WERI-Rb-1 (cell line): ENCODE results near the gene IGSF3.
A peak's percentile ranks its signal among the peaks of the same experiment; 100 is the strongest.
"Not testable (repeated sequence)": the region's sequence is repeated elsewhere in the genome, so short reads cannot be mapped to it uniquely, and the experiment has no call there.

ENCODE experiments used
- DNase-seq: peaks from one replicate; pipeline ENCODE4 v3.0.0-alpha.2; 2020
- H3K27ac ChIP-seq: fragments of 250-450 bp; sonication (Bioruptor Pico); 2 replicates; pipeline ENCODE4 v1.5.1; 2020; ENCODE audit warnings: mild to moderate bottlenecking, moderate library complexity
- H3K27me3 ChIP-seq: fragments of 250-450 bp; sonication (Bioruptor Pico); 2 replicates; pipeline ENCODE4 v1.5.1; 2021; ENCODE audit warnings: mild to moderate bottlenecking, low read depth, moderate library complexity; ENCODE audit not compliant: insufficient read depth, severe bottlenecking
- H3K36me3 ChIP-seq: fragments of 250-450 bp; sonication (Bioruptor Pico); 2 replicates; pipeline ENCODE4 v1.5.1; 2020; ENCODE audit warnings: mild to moderate bottlenecking, moderate library complexity
- H3K4me3 ChIP-seq: 2 replicates; pipeline ENCODE4 v1.5.1; 2011; ENCODE audit warnings: low read depth, mild to moderate bottlenecking, control low read depth, low read length
- H3K9me3 ChIP-seq: fragments of 250-450 bp; sonication (Bioruptor Pico); 2 replicates; pipeline ENCODE4 v1.5.1; 2021; ENCODE audit warnings: mild to moderate bottlenecking, moderate library complexity; ENCODE audit not compliant: severe bottlenecking

The IGSF3 gene

DNA sequence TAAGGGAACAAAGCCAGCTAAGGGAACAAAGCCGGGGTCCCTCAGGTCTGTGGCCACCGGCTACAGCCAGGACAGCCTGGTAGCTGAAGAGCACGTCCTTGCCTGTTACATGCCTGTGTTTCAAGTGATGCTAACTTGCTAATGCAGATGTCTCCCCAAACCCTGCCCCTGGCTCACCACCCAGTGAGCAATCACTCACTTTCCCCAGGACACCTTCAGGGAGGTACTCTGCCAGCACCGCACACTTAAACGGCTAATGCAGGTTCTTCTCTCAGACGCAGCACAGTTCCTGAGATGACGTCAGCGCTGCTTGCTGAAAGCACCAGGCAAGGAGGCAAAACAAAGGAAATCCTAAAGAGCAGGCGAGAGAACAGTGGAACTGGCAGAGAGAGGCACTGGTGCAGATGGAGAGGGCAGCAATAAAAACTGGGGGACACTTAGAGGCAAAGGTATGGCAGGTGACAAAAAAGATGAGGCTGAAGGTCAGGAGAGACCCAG lies 20.8 kb downstream of the IGSF3 start:
- H3K27ac ChIP-seq, result not testable (repeated sequence)

DNA sequence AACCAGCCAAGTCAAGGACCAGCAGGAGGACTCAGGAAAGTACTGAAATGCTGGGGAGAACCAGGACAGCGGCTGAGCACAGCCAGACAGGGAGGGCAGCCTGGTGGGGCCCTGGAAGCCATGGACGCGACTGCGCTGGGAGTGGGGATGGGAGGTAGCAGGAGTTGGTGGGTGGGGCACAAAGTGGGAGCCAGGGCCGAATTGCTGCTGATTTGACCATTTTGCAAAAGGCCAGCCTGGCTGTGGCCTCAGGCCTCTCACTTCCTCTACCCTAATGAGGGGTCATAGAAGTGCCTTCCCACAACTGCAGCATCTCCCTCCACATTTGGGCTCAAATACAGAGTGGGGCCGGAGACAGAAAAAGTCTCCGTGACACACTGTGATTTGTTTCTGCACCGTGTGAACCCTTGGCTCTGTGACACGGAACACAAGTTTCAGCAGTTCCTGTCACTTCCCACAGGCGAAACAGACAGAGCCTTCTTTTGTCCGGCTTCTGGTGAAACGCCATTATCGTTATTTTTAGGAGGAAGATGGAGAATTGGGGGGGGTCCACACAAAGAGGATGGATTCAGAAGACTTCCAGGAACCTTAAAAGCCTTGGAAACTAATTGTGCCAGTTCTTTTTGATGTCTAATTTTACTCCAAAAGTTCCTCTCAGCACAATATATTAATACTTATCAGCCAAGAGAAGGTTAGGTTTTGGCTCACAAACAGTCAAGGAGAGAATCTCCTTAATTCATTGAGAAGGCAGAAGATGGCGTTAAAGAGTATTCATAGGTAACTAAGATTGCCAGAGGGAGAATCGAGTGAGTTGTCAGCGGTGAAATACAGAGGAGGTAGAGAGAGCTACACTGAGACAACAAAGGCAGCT lies 21.5 kb downstream of the IGSF3 start:
- not testable (repeated sequence) for H3K36me3 ChIP-seq, H3K27ac ChIP-seq, H3K9me3 ChIP-seq, DNase-seq, H3K4me3 ChIP-seq, H3K27me3 ChIP-seq

More for the DNA sequence above, 20.8 kb downstream of the IGSF3 start:
- H3K27me3 ChIP-seq, DNase-seq, H3K4me3 ChIP-seq, H3K36me3 ChIP-seq, H3K9me3 ChIP-seq: not testable (repeated sequence)

DNA sequence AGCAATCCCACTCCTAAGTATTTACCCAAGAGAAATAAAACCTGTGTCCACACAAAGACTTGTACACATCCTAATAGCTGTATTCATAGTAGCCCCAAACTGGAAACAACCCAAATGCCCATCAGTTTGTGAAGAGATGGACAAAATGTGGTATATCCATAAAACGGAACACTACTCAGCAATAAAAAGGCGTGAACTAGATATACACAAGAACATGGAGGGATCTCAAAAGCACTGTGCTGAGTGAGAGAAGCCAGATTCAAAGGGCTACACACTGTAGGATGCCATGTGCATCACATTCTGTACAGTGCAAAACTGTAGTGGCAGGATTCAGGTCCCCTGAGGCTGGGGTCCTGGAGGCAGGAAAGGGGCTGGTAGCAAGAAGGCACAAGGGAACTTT lies 22.5 kb downstream of the IGSF3 start:
- H3K4me3 ChIP-seq, DNase-seq, H3K9me3 ChIP-seq, H3K27me3 ChIP-seq, H3K27ac ChIP-seq, H3K36me3 ChIP-seq: not testable (repeated sequence)

DNA sequence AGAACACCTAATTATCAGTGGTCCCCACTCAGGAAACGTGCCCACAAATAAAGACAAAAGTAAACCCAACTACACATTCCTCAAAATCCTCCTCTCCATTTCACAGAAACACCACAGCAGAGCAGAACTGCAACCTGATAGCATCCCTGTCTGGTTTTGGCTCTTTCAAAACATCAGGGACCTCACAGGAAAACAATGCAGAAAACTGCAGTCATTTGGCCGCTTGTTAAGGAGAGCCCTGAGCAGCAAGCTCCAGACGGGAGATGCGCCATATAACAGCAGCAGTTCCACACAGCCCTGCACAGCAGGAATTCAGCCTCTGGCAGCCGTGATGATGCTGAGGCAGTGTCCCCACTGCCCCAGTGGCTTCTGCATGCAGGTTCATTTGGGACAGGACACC lies 23.4 kb downstream of the IGSF3 start:
- H3K36me3 ChIP-seq, DNase-seq, H3K9me3 ChIP-seq: not testable (repeated sequence)

DNA sequence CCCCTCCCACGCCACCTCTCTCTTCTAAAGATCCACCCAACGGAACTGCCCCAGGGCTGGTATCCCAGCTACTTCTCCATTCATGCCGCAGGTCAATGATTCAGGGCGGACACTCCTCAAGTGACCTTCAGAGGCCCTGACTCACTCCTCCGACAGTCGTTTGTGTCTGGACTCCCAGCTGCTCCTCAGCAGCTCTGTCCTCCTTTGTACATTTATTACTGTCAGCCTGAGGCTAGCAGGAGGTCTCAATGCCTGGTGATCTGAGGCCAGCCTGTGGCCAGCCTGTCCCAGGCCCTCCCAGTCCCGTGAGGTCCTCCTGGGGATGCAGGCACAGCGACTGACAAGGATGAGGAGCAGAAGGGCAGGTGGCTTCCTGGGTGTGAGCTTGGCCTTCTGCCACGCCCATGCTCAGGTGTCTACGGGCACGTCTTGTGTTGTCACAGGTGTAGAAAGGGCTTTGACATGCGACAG lies 24.2 kb downstream of the IGSF3 start:
- not testable (repeated sequence) for H3K27me3 ChIP-seq, H3K9me3 ChIP-seq, H3K27ac ChIP-seq, H3K4me3 ChIP-seq, DNase-seq, H3K36me3 ChIP-seq

More for the DNA sequence above, 23.4 kb downstream of the IGSF3 start:
- H3K27me3 ChIP-seq, H3K27ac ChIP-seq, H3K4me3 ChIP-seq: not testable (repeated sequence)

DNA sequence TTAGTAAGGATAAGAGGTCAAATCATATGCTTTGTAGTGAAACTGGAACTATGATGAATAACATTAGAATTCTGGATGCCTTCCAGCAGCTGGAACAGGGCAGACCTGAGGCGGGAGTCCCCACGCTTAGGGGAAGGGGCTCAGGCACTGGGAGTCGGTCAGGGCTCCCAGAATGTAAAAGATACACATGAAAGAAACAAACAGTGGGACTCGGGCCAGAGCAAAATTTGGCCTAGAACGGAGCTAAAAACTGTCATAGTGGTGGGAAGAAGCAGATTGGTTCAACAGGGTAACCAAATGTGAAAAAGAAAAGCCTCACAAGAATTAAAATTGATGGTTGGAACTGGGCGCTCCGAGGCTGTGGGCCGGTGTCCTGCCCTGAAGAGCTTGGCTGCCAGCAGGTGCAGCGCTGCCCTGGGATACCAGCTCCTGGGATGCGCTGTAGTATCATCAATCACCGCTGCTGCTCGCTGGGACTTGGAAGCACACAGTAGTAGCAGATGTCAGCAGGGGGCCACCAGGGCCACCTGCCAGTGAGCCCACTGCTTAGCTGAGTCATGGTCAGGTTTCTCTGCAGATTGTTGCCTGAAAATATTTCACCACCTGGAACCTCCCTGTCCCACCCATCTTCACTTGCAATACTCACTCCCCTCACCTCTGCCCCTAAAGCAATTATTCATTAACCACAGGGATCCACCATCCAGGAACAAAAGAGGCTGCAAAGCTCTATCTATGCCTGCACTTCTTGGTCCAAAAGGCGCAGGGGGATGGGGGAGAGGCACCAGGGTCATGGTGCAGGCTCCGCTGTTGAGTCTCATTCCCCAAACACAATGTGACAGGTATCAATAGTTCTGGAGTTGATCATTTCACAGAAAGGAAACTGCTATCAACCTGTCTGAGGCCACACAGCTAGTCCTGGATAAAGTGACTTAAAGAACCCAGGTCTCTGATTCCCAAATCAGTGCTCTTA lies 24.9 kb downstream of the IGSF3 start:
- not testable (repeated sequence) for H3K27me3 ChIP-seq, H3K36me3 ChIP-seq, H3K9me3 ChIP-seq, H3K27ac ChIP-seq, H3K4me3 ChIP-seq
- peak; percentile 58 for DNase-seq

DNA sequence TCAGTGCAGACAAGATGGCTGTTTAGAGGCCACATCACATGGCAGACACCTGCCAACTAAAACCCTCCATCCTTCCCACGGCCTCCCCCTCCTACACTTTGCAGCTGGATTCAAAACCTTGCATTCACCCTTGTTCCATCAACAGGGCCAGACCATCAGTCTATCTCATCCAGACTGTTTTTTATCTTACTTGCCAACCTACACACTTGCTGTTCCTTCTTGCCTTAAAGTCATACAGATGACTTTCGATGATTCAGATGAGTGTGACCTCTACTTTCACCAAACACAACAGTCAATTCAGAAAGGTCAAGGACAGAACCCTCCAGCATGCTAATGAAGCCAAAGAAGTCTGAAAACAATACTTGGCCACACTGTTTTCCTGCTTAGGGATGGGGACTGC lies 29.9 kb downstream of the IGSF3 start:
- not testable (repeated sequence) for H3K4me3 ChIP-seq, H3K9me3 ChIP-seq, H3K36me3 ChIP-seq, H3K27ac ChIP-seq, H3K27me3 ChIP-seq, DNase-seq

DNA sequence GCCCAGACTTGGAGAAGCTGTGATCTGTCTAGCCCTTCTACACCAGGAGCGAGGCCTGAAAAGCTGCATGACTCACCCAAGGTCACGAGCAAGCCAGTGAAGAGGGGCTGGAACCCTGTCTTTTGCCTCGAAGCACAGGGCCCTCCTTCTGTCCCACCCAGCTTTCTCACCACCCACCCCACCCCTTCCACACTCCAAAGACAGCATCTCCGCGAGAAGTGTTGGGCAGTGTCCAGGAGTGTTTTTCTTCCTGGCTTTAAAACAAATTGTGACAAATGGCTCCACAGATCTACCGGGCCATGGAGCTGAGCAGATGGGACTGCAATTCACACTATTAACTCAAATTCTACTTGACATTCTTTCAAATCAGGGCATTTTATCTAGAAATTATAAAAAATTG lies 30.9 kb downstream of the IGSF3 start:
- not testable (repeated sequence) for H3K27ac ChIP-seq, H3K36me3 ChIP-seq, DNase-seq, H3K27me3 ChIP-seq, H3K4me3 ChIP-seq, H3K9me3 ChIP-seq

DNA sequence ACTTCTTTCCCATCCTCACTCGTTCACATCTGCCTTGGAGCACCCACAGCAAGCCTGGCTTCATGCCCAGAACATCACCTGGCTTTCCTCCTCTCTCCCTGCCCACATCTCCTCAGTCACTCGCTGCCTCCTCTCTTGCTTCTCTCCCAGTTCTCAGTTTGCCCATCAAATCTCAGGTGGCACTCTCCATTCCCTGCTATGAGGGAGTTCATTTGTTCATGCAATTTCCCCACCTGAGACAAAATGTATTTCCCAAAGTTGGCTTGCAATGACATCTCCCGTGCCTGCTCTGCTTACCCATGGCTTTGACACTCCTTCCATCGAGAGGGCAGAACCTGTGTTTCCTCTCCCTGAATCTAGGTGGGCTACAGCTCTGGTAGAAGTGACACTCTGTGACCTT lies 33.1 kb downstream of the IGSF3 start:
- not testable (repeated sequence) for H3K4me3 ChIP-seq, H3K27me3 ChIP-seq, H3K9me3 ChIP-seq, H3K27ac ChIP-seq, H3K36me3 ChIP-seq, DNase-seq

DNA sequence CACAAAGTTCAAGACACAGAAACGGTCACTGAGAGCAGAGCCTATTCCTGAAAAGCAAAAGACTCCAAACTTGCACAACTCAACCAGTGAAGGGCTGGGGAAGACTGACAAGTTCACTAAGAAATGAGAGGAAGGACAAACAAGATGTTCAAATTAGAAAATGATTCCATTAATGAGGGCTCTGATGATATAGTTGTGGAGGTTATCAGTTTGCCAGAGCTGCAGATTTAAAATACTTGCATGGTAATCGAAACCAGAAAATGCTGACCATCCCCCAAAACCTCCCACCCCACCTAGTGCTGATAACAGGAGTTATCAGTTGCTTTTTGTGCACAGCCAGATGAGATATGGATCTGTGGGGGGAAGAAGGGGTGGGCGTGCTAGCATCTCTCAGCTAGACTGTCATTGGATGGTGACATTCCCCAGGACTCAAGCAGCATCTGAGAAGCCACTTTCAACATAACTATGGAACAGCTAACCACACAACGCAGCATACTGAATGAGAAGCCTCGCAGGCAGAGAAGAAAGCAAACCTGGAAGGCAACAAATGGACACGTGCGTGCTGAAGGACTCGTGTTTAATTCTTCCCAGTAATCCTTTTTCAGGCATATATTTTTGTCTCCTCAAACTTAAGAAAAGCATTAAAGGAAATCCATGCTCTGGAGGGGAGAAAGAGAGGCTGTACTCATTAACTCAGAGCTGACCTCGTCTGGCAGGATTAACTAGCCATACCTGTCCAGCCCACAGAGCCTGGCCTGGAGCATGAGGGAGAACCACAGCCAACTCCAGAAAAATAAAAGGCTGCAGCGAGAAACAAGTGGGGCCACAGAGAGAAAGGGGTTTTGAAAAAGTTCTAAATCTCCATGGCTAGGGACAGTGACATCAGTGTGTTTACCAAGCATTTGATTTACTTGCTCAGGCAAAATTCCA lies 35.3 kb downstream of the IGSF3 start:
- H3K27me3 ChIP-seq, DNase-seq, H3K36me3 ChIP-seq, H3K27ac ChIP-seq, H3K9me3 ChIP-seq, H3K4me3 ChIP-seq: not testable (repeated sequence)

DNA sequence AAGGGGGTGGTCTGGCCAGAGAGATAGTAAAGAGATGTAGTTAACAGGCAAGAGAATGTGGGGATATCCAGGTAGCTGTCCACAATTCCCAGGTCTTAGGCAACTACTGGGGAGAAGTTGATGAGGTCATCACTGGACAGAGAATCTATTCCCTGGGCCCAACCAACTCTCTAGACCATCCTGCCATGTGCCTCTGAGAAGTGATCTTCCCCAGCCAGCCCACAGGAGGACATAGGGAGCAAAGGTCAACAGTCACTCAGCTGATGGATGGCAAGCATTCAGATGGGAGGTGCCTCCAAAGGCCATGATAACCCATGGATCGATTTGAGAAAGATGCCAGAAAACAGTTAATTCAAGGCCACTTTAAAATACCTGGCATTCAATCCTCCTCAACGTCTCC lies 36.0 kb downstream of the IGSF3 start:
- H3K27ac ChIP-seq, H3K27me3 ChIP-seq, H3K4me3 ChIP-seq, H3K36me3 ChIP-seq, H3K9me3 ChIP-seq, DNase-seq: not testable (repeated sequence)

DNA sequence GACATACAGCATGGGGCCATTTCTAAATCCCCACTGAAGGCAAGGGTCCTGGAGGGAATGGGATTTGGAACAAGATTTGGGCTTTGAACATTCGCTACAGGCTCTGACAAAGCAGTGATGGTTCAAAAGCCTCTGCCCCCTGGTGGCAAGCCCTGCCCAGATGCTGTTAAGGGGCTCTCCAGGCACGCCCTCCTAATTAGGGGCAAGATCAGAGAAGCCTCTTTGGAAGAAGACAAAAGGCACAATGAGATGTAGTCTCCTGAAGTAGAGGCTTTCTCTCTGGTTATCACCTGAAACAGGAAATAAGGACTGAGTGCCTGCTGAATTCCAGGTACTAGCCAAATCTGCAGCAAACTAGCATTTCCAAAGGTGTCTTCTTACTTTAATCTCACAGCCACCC lies 37.5 kb downstream of the IGSF3 start:
- H3K9me3 ChIP-seq, H3K36me3 ChIP-seq, H3K27ac ChIP-seq, H3K27me3 ChIP-seq, DNase-seq, H3K4me3 ChIP-seq: not testable (repeated sequence)

DNA sequence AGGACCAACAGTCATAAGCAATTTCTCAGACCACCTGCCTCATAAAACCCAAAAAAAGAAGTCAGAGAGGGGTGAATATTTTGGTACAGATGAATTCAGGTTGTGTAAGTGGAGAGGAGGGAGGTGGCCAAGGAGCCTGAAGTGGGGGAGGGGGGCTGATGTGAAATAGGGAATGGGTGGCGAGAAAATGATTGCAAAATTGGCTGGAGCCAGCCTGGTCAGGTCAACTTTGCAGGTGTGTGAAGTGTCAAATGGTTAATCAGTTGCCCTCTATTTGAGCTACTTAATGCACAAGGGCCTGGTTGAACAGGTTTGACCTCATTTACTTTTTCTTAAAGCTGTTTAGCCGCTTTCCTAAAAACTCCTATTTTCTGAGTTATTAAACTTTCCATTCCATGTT lies 38.1 kb downstream of the IGSF3 start:
- H3K27me3 ChIP-seq, H3K36me3 ChIP-seq, H3K27ac ChIP-seq, H3K9me3 ChIP-seq, H3K4me3 ChIP-seq, DNase-seq: not testable (repeated sequence)
